Small intestine (tissue), 7 donors: ENCODE measurements around the gene ZNG1C. TPM values are rescaled to one million over a fixed set of nuclear protein-coding genes. Genes with fewer than 3 reads are reported as not detected.
"Not testable (repeated sequence)": the region's sequence is repeated elsewhere in the genome, so short reads cannot be mapped to it uniquely, and the experiment has no call there.

Source experiments
- DNase-seq, 2 donors: peaks; one replicate each; pipeline versions ENCODE4 v3.0.0 to v3.0.0-alpha.2; 2013
- FAIRE-seq: peaks from 2 replicates; lab custom pipeline; 2012; peaks lifted over from hg19 to GRCh38; lab: Jason Lieb, UNC
- H3K27ac ChIP-seq, 3 donors: one replicate each; pipeline ENCODE4 v1.5.1; 2013; ENCODE audit warnings: low read length in 2 of 3, mild to moderate bottlenecking in 2 of 3, control low read depth in 1 of 3, inconsistent platforms in 1 of 3, low read depth in 1 of 3, moderate library complexity in 1 of 3
- H3K27me3 ChIP-seq, 3 donors: one replicate each; pipeline ENCODE4 v1.6.1; 2013; ENCODE audit warnings: low read length in 3 of 3, inconsistent platforms in 1 of 3; ENCODE audit not compliant: control insufficient read depth in 3 of 3, insufficient read depth in 3 of 3
- H3K36me3 ChIP-seq, 3 donors: one replicate each; pipeline ENCODE4 v1.6.1; 2013; ENCODE audit warnings: low read length in 3 of 3, inconsistent platforms in 1 of 3, low read depth in 1 of 3, mild to moderate bottlenecking in 1 of 3, moderate library complexity in 1 of 3; ENCODE audit not compliant: control insufficient read depth in 3 of 3, insufficient read depth in 2 of 3
- H3K4me1 ChIP-seq, 3 donors: one replicate each; pipeline ENCODE4 v1.6.1; 2013; ENCODE audit warnings: low read length in 2 of 3, inconsistent platforms in 1 of 3, low read depth in 1 of 3, mild to moderate bottlenecking in 1 of 3, moderate library complexity in 1 of 3; ENCODE audit not compliant: control insufficient read depth in 3 of 3, insufficient read depth in 2 of 3
- H3K4me3 ChIP-seq, 3 donors: one replicate each; pipeline ENCODE4 v1.5.1; 2013; ENCODE audit warnings: low read length in 3 of 3, control low read depth in 1 of 3, inconsistent platforms in 1 of 3, low read depth in 1 of 3, mild to moderate bottlenecking in 1 of 3, moderate library complexity in 1 of 3
- H3K9me3 ChIP-seq, 2 donors: one replicate each; pipeline ENCODE4 v1.6.1; 2013; ENCODE audit warnings: low read depth in 1 of 2, low read length in 1 of 2; ENCODE audit not compliant: control insufficient read depth in 2 of 2, insufficient read depth in 1 of 2
- WGBS, 3 donors: extraction: QIAGEN DNeasy Blood & Tissue Kit; methylation state at CpG; one replicate each; pipeline ENCODE4 v1.1.7; 2013; 5-methylcytosine and 5-hydroxymethylcytosine counted together
- polyA plus RNA-seq, 4 donors: library from polyadenylated mRNA; stranded (reverse) in 3 of 4; unstranded in 1 of 4; fragments of 200-250 nt in 3 of 4; fragments of 120-200 nt in 1 of 4; gene quantifications; one replicate each; pipeline versions ENCODE4 v1.2.1 to v1.2.3, GENCODE V29; 2013
- donor health status: healthy with polysubstance abuse.
- donor health status: control.
- donor health status: control.
- donor health status: Bipolar disorder and iron deficiency.
- donor health status: healthy.

Gene ZNG1C
- polyA plus RNA-seq, 4 donors, result 14.1 to 44.5 (median 22.7) TPM

DNA sequence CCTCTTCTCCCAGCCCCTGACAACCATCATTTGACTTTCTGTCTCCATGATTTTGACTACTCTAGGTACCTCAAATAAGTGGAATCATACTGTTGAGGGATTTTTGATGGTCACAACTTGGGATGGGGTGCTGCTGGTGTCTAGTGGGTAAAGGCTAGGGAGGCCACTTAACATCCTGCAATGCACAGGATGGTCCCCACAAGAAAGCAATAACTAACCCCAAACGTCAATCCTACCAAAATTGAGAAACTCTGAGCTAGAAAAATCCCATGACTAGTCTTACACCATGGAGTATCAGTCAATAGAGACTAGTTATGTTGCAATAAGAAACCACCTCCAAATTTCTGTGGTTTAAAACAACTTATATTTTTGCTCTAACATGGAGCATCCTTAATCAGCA, 90.3 kb downstream of the ZNG1C start:
- FAIRE-seq, H3K27ac ChIP-seq, H3K9me3 ChIP-seq, DNase-seq, H3K4me3 ChIP-seq, H3K4me1 ChIP-seq, H3K36me3 ChIP-seq, H3K27me3 ChIP-seq: not testable (repeated sequence)
- WGBS, 3 donors, result 17 to 71% (median 44%) methylated on average over 1 of the region's 1 CpG

DNA sequence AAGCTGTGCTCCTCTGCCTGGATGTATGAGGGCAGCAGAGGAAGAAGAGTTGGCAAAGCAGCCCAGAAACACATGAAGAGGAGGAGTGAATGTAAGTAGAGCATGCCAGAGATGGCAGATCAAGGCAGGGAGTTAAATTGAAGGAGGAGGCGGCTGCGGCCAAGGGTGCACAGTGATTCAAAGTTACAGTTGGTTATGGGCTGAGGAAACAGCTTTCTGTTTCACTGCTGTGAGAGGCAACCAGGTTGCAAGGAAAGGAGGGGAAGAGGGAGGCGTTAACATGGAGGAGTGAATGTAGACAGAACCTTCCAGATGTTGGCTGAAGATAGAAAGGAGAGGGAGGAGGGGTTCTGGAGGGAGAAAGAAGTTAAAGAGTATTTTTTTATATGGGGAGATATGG, 94.2 kb downstream of the ZNG1C start:
- not testable (repeated sequence) for DNase-seq, FAIRE-seq, H3K27me3 ChIP-seq, H3K9me3 ChIP-seq, H3K4me3 ChIP-seq, H3K36me3 ChIP-seq, H3K4me1 ChIP-seq, H3K27ac ChIP-seq
- 60 to 79% methylated on average over 1 to 2 of the region's 3 CpGs; no CpG with 5 or more reads in 1 of the 3 donors for WGBS, 3 donors

DNA sequence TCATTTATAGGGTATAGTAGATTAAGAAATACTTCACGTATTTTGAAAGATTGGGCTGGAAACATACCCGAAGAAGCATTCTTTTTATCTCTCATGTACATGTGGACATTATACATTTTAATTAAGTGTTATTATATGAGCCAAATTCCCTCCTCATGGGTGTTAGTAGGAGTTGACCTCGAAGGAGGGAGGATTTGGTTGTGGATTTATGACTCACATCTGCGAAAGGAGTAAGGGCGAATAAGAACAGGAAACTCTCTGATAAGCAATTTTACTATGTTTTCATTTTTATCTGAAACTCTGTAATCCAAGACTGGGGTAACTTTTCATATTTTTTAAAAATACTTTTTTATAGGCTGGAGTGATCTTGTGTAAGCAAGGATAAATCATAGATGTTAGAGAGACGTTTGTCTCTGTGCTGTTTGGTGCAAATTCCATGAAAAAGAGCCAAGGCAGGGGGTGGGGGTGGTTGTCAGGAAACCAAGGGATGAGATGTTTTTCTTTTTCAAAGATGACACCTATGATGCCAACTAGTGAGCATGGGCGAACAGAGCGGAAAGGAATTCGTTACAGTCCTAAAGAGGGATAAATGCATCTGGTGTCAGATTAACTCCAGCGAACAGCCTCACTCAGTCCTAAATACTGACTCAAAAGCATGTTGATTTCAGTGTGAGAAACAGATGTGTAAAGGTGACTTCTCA, 95.0 kb downstream of the ZNG1C start:
- FAIRE-seq, H3K4me3 ChIP-seq, H3K9me3 ChIP-seq, H3K4me1 ChIP-seq, H3K27ac ChIP-seq, H3K27me3 ChIP-seq, H3K36me3 ChIP-seq, DNase-seq: not testable (repeated sequence)
- 64 to 72% (median 70%) methylated on average over 4 to 5 of the region's 10 CpGs for WGBS, 3 donors

DNA sequence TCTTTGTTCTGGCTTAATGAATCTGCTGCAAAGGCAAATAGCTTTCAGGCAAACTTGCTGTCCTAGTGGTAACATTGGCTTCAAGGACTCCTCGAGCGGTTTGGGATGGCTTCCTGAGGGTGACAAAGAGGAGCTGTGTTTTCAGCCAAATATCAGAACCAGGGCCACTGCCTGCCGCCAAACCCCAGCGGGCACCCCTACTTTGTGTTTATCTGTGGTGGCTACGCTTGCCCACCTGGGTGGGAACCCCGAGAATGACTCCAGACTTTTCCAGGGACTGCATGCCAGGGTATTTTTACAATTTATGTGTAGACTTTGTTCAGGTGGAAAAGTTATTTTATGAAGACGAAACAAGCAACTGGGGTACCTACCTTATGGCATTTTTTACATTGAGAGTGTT, 96.2 kb downstream of the ZNG1C start:
- not testable (repeated sequence) for FAIRE-seq, H3K27me3 ChIP-seq, H3K4me3 ChIP-seq, H3K36me3 ChIP-seq, H3K27ac ChIP-seq, DNase-seq, H3K4me1 ChIP-seq, H3K9me3 ChIP-seq
- 72 to 84% (median 83%) methylated on average over 7 of the region's 7 CpGs for WGBS, 3 donors

DNA sequence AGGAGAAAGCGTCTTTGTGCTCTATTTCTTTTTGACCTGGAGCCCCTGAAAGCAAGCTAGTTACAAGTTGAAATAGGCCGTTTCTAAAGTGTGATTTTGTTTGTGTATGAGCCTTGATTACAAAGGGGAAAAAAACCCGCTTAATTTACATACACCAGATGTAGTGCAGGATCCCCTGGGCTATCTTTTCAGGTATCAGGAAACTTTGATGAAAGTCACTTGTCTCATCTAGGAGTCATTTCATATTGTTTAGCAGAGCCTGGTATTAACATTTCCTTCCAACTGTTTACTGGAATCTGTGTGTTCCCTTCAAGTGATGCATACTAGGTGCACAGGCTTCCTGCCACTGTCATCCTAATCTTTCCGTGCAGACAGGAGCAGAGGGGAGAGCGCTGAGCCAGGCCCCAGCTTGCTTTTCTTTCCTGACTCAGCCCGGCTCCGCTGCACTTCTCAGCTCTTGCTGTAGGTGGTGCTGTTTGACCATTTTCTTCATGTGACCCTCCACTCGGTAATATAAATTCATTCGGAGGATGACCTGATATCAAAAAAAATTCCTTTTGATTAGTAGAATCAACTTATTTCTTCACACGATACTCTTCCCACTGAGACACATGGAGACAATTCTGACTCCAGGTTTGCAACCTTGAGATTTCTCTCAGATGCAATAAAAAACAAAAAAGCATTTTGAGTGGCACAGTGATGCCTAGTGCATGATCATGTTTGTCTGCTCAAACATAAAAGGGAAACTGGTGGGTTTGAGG, 100.7 kb downstream of the ZNG1C start:
- not testable (repeated sequence) for DNase-seq, H3K4me3 ChIP-seq, H3K27me3 ChIP-seq, H3K36me3 ChIP-seq, FAIRE-seq, H3K9me3 ChIP-seq, H3K27ac ChIP-seq, H3K4me1 ChIP-seq
- WGBS, 3 donors, result 13 to 16% (median 15%) methylated on average over 3 to 5 of the region's 10 CpGs

DNA sequence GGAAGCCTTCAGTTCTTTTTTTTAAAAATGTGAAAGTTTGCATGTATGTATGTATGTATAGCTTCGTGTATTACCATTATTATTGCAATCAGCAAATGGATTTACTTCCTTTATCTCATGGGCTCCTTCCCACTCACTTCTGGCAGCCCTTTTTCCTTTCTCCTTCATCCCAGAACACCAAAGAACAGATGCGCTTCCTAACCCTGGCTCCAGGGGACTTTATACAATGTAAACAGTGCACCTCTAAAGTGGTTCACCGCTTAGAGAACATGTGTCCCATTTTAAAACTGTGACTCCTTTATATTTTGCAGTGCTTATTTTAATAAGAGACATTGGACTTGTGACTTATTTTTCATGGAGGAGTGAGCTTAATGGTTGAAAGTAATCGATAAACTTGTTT, 101.5 kb downstream of the ZNG1C start:
- 53 to 78% (median 62%) methylated on average over 3 of the region's 4 CpGs for WGBS, 3 donors
- H3K27ac ChIP-seq, FAIRE-seq, H3K36me3 ChIP-seq, H3K27me3 ChIP-seq, DNase-seq, H3K4me1 ChIP-seq, H3K4me3 ChIP-seq, H3K9me3 ChIP-seq: not testable (repeated sequence)

DNA sequence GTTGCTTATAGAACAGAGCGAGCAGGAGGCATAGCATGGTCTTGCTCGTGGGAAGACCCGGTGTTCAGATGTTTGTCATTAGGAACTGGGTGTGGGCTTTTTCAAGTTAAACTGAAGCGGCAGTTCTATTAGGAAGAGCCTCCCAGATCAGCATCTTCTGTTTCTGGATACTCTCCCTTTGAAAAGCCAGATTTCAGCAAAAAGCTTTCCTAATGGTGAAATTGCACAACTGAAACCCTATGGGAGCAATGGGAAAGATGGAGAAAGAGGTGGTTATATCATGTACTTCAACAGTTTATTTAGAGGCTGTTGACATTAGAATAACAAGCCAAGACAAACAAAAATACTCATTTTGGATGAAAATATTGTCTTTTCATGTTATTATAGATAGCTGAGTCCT, 102.2 kb downstream of the ZNG1C start:
- DNase-seq, H3K4me3 ChIP-seq, H3K4me1 ChIP-seq, H3K36me3 ChIP-seq, H3K27ac ChIP-seq, FAIRE-seq, H3K9me3 ChIP-seq, H3K27me3 ChIP-seq: not testable (repeated sequence)
- 57 to 89% (median 62%) methylated on average over 3 of the region's 4 CpGs for WGBS, 3 donors
